GM21390 (cell line): ENCODE data around the gene ETNK2.

Experiments used
- ATAC-seq: cut with Tn5 transposase; IDR thresholded peaks from one replicate; pipeline ENCODE4 v1.9.1; 2021; ENCODE audit not compliant: unreplicated experiment

ETNK2 gene

GRCh38 chr1:204177133-204177532 is 25.3 kb upstream of the ETNK2 start:
- ATAC-seq = no peak

DNA sequence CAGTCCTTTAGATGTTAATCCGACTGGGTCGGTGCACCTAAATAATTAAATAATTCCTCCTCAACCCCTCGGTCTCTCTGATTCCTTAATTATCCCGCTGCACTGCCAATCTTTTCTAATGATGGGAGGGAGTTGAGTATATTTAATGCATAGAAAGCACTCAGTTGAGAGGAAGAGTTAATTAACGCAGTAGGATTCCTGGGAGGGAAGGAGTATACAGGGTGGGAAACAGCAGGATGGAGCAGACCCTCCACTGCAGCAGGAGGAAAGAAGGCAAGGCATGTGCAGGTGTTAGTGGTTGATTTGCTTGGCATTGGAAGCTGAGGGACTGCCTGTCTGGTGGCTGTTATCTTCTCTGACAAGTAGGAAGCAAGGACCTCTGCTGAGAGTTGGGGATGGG is 24.2 kb upstream of the ETNK2 start:
- ATAC-seq = no peak

DNA sequence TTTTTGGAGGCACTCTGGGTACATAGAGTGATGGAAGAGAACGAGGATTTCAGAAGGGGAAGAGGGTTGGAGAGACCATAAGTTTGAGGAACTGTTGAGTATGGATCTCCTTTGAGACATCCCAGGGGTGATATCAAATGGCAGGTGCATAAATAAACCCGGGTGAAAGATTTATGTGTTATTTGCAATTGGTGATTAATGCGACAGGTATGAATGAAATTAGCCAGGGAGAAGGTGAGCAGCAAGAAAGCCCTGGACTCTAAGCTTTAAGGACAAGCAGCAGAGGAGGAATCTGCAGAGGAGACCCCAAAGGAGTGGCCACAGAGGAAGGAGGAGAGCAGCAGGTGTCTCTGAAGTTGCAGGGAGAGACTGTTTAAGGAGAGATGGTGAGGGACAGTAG is 23.1 kb upstream of the ETNK2 start:
- no peak for ATAC-seq

GRCh38 chr1:204172404-204173029 is 20.7 kb upstream of the ETNK2 start:
- ATAC-seq = no peak

- ATAC-seq = no peak
Observed at GRCh38 chr1:204171751-204172178, 19.9 kb upstream of the ETNK2 start.

GRCh38 chr1:204170494-204171155 is 18.8 kb upstream of the ETNK2 start:
- no peak for ATAC-seq

GRCh38 chr1:204169858-204170257 is 18.0 kb upstream of the ETNK2 start:
- no peak for ATAC-seq

GRCh38 chr1:204167730-204168129 is 15.9 kb upstream of the ETNK2 start:
- ATAC-seq = no peak

DNA sequence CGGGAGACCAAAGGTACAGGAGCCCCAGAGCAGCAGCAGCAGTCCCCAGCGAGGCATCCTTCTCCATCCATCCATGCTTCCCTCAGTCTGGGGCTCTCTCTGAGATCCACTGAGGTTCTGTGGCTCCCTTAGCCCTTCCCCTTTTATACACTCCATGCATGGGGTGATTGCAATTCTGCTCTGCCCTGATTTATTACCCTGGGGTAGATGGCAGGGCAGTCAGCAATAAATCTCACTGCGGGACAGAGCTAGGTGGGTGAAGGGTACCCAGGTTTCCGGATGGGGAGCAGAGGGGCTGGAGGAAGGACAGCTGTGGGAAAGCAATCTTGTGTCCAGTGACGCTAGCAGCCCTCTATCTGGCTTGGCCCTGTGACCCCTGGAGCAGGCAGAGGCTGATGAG is 14.4 kb upstream of the ETNK2 start, which contains the start of gene REN:
Gene REN (minus strand): TSS at position 119 of the 400 bp plus-strand sequence. CDS start 44 bp downstream, at position 75.
- no peak for ATAC-seq

GRCh38 chr1:204162494-204163074 is 10.7 kb upstream of the ETNK2 start:
- no peak for ATAC-seq

DNA sequence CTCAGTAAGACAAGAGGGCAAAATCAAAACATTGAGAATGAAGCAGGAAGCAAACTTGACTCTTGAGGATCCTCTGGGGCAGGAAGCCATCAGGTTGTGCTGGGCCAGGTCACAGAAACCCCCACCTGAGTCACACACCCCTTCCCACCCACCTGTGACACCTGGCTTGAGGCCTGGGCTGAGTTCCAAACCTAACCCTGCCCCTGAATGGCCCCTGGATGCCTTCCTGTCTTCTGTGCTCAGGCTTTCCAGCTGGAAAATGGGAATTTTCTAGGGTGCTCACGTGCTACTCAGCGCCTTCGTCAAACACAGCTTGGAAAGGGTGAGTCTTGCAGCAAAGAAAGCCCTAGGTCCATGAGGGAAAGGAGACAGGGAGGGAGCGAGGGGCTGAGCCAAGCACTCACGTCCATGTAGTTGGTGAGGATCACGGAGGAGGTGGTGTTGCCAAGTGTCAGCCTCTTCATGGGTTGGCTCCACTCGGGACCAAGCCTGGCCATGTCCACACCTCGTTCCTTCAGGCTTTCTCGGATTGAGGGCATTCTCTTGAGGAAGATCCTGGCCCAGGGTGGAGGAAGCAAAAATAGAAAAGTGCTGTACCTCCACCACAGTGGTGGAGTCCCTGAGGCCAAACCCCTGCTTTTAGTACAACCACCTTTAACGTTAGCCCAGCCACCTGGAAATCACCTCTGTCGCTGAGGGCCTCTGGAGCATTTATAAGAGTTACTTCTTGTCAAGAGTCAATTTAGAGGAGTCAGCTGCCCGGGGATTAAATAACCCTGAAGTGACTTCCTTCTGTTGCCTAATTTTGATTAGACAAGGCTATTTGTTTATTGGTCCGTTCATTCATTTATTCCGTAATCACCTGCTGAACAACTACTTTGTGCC is 10.0 kb upstream of the ETNK2 start:
- no peak for ATAC-seq

DNA sequence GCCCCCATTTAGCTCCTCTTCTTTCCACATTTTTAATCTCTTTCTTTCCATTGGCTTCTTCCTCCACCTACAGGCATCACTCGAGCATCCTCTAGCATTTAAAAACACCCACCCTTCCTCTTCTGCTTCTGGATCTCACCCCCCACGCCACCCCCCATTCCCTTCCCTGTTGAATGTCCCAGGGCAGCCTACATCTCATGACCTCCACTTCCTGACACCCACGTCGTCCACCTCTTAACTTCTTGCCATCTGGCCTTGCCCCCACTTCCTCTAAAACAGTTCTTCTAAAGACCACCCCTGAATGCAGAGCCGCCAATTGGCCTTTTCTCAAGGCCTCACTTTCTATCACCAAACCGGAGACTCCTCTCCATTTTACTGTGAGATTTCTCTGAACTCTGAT is 6.1 kb upstream of the ETNK2 start:
- no peak for ATAC-seq

GRCh38 chr1:204155881-204156280 is 4.0 kb upstream of the ETNK2 start:
- ATAC-seq = no peak

GRCh38 chr1:204154568-204155255 is 2.9 kb upstream of the ETNK2 start:
- no peak for ATAC-seq

GRCh38 chr1:204153667-204154066 is 1.8 kb upstream of the ETNK2 start:
- ATAC-seq = no peak

DNA sequence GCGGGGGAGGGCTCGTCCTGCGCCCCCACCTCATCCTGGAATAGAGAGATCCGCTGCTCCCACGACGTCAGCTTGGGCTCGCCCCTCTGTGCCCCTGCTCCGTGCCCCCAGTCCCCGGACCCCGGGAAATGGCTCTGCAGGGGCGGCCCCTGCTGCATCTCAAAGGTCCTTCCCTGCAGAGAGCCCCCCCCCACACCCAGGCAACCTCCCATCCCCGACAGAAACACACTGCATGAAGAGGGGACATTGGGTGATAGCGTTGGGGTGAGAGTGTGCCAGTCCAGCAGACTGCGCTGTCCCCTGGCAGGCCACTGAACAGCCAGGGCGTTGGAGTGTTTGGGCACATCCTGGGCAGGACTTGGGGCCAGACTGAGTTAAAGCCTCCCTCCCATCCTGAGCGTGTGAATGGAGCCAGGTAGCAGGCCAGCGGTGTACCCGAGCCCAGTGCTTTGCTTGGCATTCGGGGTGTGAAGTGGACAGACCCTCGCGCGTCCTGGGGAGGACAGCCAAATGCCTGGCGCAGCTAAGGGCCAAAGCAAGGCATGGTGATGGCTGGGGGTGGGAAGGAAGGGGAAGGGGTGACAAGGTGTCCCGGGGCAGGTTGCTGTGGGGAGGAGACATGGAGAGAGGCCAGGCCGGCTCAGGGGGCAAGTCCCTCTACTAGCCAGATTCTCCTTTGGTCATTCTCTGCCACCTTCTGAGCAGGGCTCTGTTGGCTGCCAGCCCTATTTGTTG is 633 bp upstream of the ETNK2 start:
- ATAC-seq = no peak

GRCh38 chr1:204150702-204151551 is 917 bp downstream of the ETNK2 start:
- no peak for ATAC-seq

GRCh38 chr1:204149635-204150565 is 1.9 kb downstream of the ETNK2 start:
- no peak for ATAC-seq
